Stimulated activated CD8-positive, alpha-beta memory T cell treated with anti-CD3 and anti-CD28 coated beads, Interleukin-2, amount 100 ng/mL, for 48 hours (primary cell): ENCODE results near the gene MXRA8.
A peak's percentile ranks its signal among the peaks of the same experiment; 100 is the strongest.
"Not testable (repeated sequence)": the region's sequence is repeated elsewhere in the genome, so short reads cannot be mapped to it uniquely, and the experiment has no call there.

Source experiments
- DNase-seq, 2 donors: peaks; one replicate each; pipeline ENCODE4 v3.0.0-alpha.2; 2020; ENCODE audit warnings: low read depth in 2 of 2

MXRA8 gene

GRCh38 chr1:1358433-1359271 is at the start of gene MXRA8:
TSS of gene MXRA8 (minus strand) at chr1:1358555. CDS start at chr1:1358504, 51 bp downstream.
- no peak for DNase-seq

- DNase-seq: no peak
Observed at GRCh38 chr1:1407636-1408318, 49.4 kb upstream of the MXRA8 start.

GRCh38 chr1:1406821-1407635 is 48.7 kb upstream of the MXRA8 start, which contains the start of gene MRPL20:
TSS of gene MRPL20 (minus strand) at chr1:1407293. CDS start at chr1:1407217, 76 bp downstream.
- DNase-seq: peak; percentile 92 to 93

- no peak for DNase-seq
Observed at GRCh38 chr1:1406101-1406820, 47.9 kb upstream of the MXRA8 start.

- DNase-seq: no peak
Observed at GRCh38 chr1:1403653-1404052, 45.3 kb upstream of the MXRA8 start.

- not testable (repeated sequence) for DNase-seq
Observed at GRCh38 chr1:1402901-1403392, 44.6 kb upstream of the MXRA8 start.

GRCh38 chr1:1402072-1402900 is 43.9 kb upstream of the MXRA8 start:
- DNase-seq: no peak

- DNase-seq: no peak
Observed at GRCh38 chr1:1401457-1402010, 43.2 kb upstream of the MXRA8 start.

- no peak for DNase-seq
Observed at GRCh38 chr1:1400576-1401456, 42.5 kb upstream of the MXRA8 start.

- no peak for DNase-seq
Observed at GRCh38 chr1:1399872-1400575, 41.7 kb upstream of the MXRA8 start.

GRCh38 chr1:1399187-1399871 is 41.0 kb upstream of the MXRA8 start, which contains the start of gene CCNL2:
TSS of gene CCNL2 (minus strand) at chr1:1399335. CDS start at chr1:1399306, 29 bp downstream.
- DNase-seq: peak; percentile 99 to 100

GRCh38 chr1:1398677-1399186 is 40.4 kb upstream of the MXRA8 start:
- DNase-seq: no peak

GRCh38 chr1:1397839-1398523 is 39.6 kb upstream of the MXRA8 start:
- DNase-seq: no peak

- DNase-seq: no peak
Observed at GRCh38 chr1:1395166-1395565, 36.8 kb upstream of the MXRA8 start.

GRCh38 chr1:1394116-1394515 is 35.8 kb upstream of the MXRA8 start:
- DNase-seq: no peak

- DNase-seq: no peak
Observed at GRCh38 chr1:1393428-1393827, 35.1 kb upstream of the MXRA8 start.

GRCh38 chr1:1393014-1393413 is 34.7 kb upstream of the MXRA8 start:
- DNase-seq: no peak
